Measurements from ENCODE around the gene WWOX. TPM values are rescaled to one million over a fixed set of nuclear protein-coding genes. Genes with fewer than 3 reads are reported as not detected.

Gene WWOX
- total and polyA plus RNA-seq, 2 donors (not counting 1 experiment from before 2014, with no cell fraction given) = 10.5 to 42.3 TPM

DNA sequence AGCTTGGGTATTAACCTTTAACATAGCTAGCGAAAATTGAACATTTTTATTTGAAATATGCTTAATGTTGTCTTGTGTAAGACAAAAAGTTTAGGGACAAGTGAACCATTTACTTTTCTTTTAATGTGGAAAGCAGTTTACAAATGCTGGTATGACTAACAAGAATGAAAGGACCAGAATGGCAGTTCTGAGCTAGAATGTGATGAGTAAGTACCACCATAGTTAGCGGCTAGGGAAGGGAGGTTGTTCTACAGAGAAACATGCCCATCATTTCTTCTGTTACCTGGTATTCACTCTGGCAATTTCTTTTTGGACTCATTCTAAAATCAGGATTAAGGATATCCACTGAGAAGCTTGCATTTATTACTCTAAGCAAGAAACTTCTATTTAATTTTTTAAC, 121.1 kb downstream of the WWOX start:
- peaks cover 0 to 4% (median 0%) of the 10 kb centered on the region in 3 donors for H3K9me3 ChIP-seq (ENCODE audit: control extremely low read depth in 1 of 3, control insufficient read depth in 2 of 3, insufficient read depth in 1 of 3, low read length in 2 of 3)
- no peak for ATAC-seq (ENCODE audit: low read depth)
- Mint-ChIP-seq H3K27me3 (no peaks in the 10 kb centered on the region), H3K9me3 (ENCODE audit: insufficient read depth) (no peaks in the 10 kb centered on the region), H3K4me3 (no peak overlapping the region), H3K27ac (no peak overlapping the region), H3K4me1 (no peaks in the 10 kb centered on the region)
- no peaks in the 10 kb centered on the region for H3K27me3 ChIP-seq (replicated peaks in 1 of 4; ENCODE audit: control extremely low read depth in 1 of 4, control insufficient read depth in 3 of 4, insufficient read depth in 4 of 4, low read length in 3 of 4)
- no peaks in the 10 kb centered on the region for H3K4me1 ChIP-seq (ENCODE audit: control insufficient read depth in 2 of 2, insufficient read depth in 2 of 2, low read length in 2 of 2)
- ChIA-PET CTCF (interaction anchor here (1.7 to 2.1 kb wide), 2 partner anchors 9 to 15 kb away, joined by 5 to 8 read pairs; no protein-coding TSS in a partner anchor), POLR2A (no interaction called here)
- TF ChIP-seq, protein P1, sequence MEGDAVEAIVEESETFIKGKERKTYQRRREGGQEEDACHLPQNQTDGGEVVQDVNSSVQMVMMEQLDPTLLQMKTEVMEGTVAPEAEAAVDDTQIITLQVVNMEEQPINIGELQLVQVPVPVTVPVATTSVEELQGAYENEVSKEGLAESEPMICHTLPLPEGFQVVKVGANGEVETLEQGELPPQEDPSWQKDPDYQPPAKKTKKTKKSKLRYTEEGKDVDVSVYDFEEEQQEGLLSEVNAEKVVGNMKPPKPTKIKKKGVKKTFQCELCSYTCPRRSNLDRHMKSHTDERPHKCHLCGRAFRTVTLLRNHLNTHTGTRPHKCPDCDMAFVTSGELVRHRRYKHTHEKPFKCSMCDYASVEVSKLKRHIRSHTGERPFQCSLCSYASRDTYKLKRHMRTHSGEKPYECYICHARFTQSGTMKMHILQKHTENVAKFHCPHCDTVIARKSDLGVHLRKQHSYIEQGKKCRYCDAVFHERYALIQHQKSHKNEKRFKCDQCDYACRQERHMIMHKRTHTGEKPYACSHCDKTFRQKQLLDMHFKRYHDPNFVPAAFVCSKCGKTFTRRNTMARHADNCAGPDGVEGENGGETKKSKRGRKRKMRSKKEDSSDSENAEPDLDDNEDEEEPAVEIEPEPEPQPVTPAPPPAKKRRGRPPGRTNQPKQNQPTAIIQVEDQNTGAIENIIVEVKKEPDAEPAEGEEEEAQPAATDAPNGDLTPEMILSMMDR (IDR thresholded peaks at IDR 0.05) = no peak
- no peak for TF ChIP-seq EZH2 (IDR thresholded peaks at IDR 0.05; ENCODE audit: borderline replicate concordance, insufficient read depth, low read depth, low read length, poor library complexity, severe bottlenecking)
- no peak overlapping the region for H2AFZ ChIP-seq (ENCODE audit: insufficient read depth, low read depth, low read length, poor library complexity, severe bottlenecking)
- DNase-seq = no peak
- H4K20me1 ChIP-seq (ENCODE audit: control insufficient read depth, insufficient read depth, low read length, poor library complexity, severe bottlenecking) = no peaks in the 10 kb centered on the region
- no peak overlapping the region for H3K4me2 ChIP-seq (replicated peaks; ENCODE audit: low read depth, low read length, poor library complexity, severe bottlenecking)
- H3K27ac ChIP-seq (ENCODE audit: low read length in 2 of 2) = no peak overlapping the region
- intact Hi-C loops (cut with micrococcal nuclease) = no loop called here
- WGBS (ENCODE audit: insufficient coverage) = no CpG with 5 or more reads among the region's 2 CpGs
- H3K79me2 ChIP-seq (ENCODE audit: control insufficient read depth, insufficient read depth, low read length) = no peaks in the 10 kb centered on the region
- no peaks in the 10 kb centered on the region for H3K36me3 ChIP-seq (replicated peaks in 1 of 2; ENCODE audit: control extremely low read depth in 1 of 2, control insufficient read depth in 1 of 2, extremely low read depth in 1 of 2, insufficient read depth in 2 of 2, low read length in 1 of 2)
- no peak overlapping the region for H3K4me3 ChIP-seq (ENCODE audit: control extremely low read depth in 1 of 5, extremely low read depth in 1 of 5, insufficient read depth in 1 of 5, low read depth in 2 of 5, low read length in 4 of 5)
- H3K9ac ChIP-seq (ENCODE audit: low read length) = no peak overlapping the region

- Histone ChIP-seq H3K4me1 (ENCODE audit: control insufficient read depth in 2 of 2, insufficient read depth in 2 of 2, low read length in 2 of 2) (no peaks in the 10 kb centered on the region), H3K4me3 (ENCODE audit: control extremely low read depth in 1 of 5, extremely low read depth in 1 of 5, insufficient read depth in 1 of 5, low read depth in 2 of 5, low read length in 4 of 5) (no peak overlapping the region), H4K20me1 (ENCODE audit: control insufficient read depth, insufficient read depth, low read length, poor library complexity, severe bottlenecking) (no peaks in the 10 kb centered on the region), H3K27me3 (replicated peaks in 1 of 4; ENCODE audit: control extremely low read depth in 1 of 4, control insufficient read depth in 3 of 4, insufficient read depth in 4 of 4, low read length in 3 of 4) (no peaks in the 10 kb centered on the region), H3K9ac (ENCODE audit: low read length) (no peak overlapping the region), H3K36me3 (replicated peaks in 1 of 2; ENCODE audit: control extremely low read depth in 1 of 2, control insufficient read depth in 1 of 2, extremely low read depth in 1 of 2, insufficient read depth in 2 of 2, low read length in 1 of 2) (no peaks in the 10 kb centered on the region), H3K79me2 (ENCODE audit: control insufficient read depth, insufficient read depth, low read length) (no peaks in the 10 kb centered on the region), H3K9me3 (ENCODE audit: control extremely low read depth in 1 of 3, control insufficient read depth in 2 of 3, insufficient read depth in 1 of 3, low read length in 2 of 3) (no peaks in the 10 kb centered on the region), H2AFZ (ENCODE audit: insufficient read depth, low read depth, low read length, poor library complexity, severe bottlenecking) (no peak overlapping the region), H3K4me2 (replicated peaks; ENCODE audit: low read depth, low read length, poor library complexity, severe bottlenecking) (no peak overlapping the region), H3K27ac (ENCODE audit: low read length in 2 of 2) (no peak overlapping the region)
- WGBS (ENCODE audit: insufficient coverage) = 81% methylated on average over 3 of the region's 6 CpGs
- CTCF ChIA-PET = interaction anchor here (1.7 to 2.1 kb wide), 2 partner anchors 8 to 14 kb away, joined by 5 to 8 read pairs; no protein-coding TSS in a partner anchor
- H3K27me3 Mint-ChIP-seq = no peaks in the 10 kb centered on the region
- POLR2A ChIA-PET = no interaction called here
- DNase-seq (no peak), ATAC-seq (ENCODE audit: low read depth) (no peak)
- no peak overlapping the region for H3K27ac Mint-ChIP-seq
- no peak overlapping the region for H3K4me3 Mint-ChIP-seq
- no peaks in the 10 kb centered on the region for H3K4me1 Mint-ChIP-seq
- intact Hi-C loops (cut with micrococcal nuclease) = no loop called here
- TF ChIP-seq, protein P1 (IDR thresholded peaks at IDR 0.05) = no peak
- no peaks in the 10 kb centered on the region for H3K9me3 Mint-ChIP-seq (ENCODE audit: insufficient read depth)
Observed at GRCh38 chr16:78221892-78222291, 122.4 kb downstream of the WWOX start.
